MM.1S (cell line): ENCODE data around the gene ARAP3.
A peak's percentile ranks its signal among the peaks of the same experiment; 100 is the strongest.

Experiments used
- DNase-seq: peaks from one replicate; pipeline ENCODE4 v3.0.0-alpha.2; 2015
- H2AFZ ChIP-seq: fragments of 300-600 bp; sonication (generic); 2 replicates; pipeline ENCODE4 v1.6.0; 2016; ENCODE audit warnings: antibody characterized with exemption, low read length
- H3F3A ChIP-seq: fragments of 300-600 bp; sonication (generic); 2 replicates; pipeline ENCODE4 v1.6.1; 2016; ENCODE audit warnings: mild to moderate bottlenecking, antibody characterized with exemption, low read length, moderate library complexity, mixed read lengths; ENCODE audit not compliant: insufficient read depth
- H3K27ac ChIP-seq: fragments of 300-600 bp; sonication (generic); 2 replicates; pipeline ENCODE4 v1.5.1; 2016; ENCODE audit warnings: mild to moderate bottlenecking, low read length
- H3K27me3 ChIP-seq: fragments of 300-600 bp; sonication (generic); replicated peaks from 2 replicates; pipeline ENCODE4 v1.6.0; 2016; ENCODE audit warnings: low read length; ENCODE audit not compliant: insufficient read depth
- H3K36me3 ChIP-seq: fragments of 300-600 bp; sonication (generic); replicated peaks from 2 replicates; pipeline ENCODE4 v1.6.1; 2016; ENCODE audit warnings: mild to moderate bottlenecking, low read length, mixed read lengths; ENCODE audit not compliant: insufficient read depth
- H3K4me1 ChIP-seq: fragments of 300-600 bp; sonication (generic); 2 replicates; pipeline ENCODE4 v1.6.1; 2016; ENCODE audit warnings: low read length, mixed read lengths
- H3K4me2 ChIP-seq: fragments of 300-600 bp; sonication (generic); 2 replicates; pipeline ENCODE4 v1.6.0; 2016; ENCODE audit warnings: low read depth, low read length
- H3K4me3 ChIP-seq: fragments of 300-600 bp; sonication (generic); 2 replicates; pipeline ENCODE4 v1.5.1; 2016; ENCODE audit warnings: low read length, mixed read lengths
- H3K79me2 ChIP-seq: fragments of 300-600 bp; sonication (generic); 2 replicates; pipeline ENCODE4 v1.6.1; 2016; ENCODE audit warnings: mixed run types, low read length, mixed read lengths
- H3K9ac ChIP-seq: fragments of 300-600 bp; sonication (generic); 2 replicates; pipeline ENCODE4 v1.6.1; 2016; ENCODE audit warnings: low read length, mixed read lengths
- H3K9me2 ChIP-seq: fragments of 300-600 bp; sonication (generic); replicated peaks from 2 replicates; pipeline ENCODE4 v1.6.1; 2016; ENCODE audit warnings: mild to moderate bottlenecking, low read length, mixed read lengths; ENCODE audit not compliant: insufficient read depth
- H3K9me3 ChIP-seq: fragments of 300-600 bp; sonication (generic); replicated peaks from 2 replicates; pipeline ENCODE4 v1.6.1; 2016; ENCODE audit warnings: mild to moderate bottlenecking, low read length, mixed read lengths; ENCODE audit not compliant: insufficient read depth
- H4K20me1 ChIP-seq: fragments of 300-600 bp; sonication (generic); 2 replicates; pipeline ENCODE4 v1.6.1; 2016; ENCODE audit warnings: mild to moderate bottlenecking, low read length, moderate library complexity, mixed read lengths; ENCODE audit not compliant: insufficient read depth
- CTCF ChIP-seq: fragments of 300-600 bp; sonication (generic); IDR thresholded peaks from 2 replicates; pipeline ENCODE4 v1.5.1; 2016; ENCODE audit warnings: antibody characterized with exemption, low read length, mixed read lengths
- EZH2 ChIP-seq: fragments of 300-600 bp; sonication (generic); optimal IDR thresholded peaks from 2 replicates; pipeline ENCODE3; 2017; ENCODE audit warnings: low read depth, mild to moderate bottlenecking, antibody characterized with exemption, low read length, mixed read lengths
- EZH2phosphoT487 ChIP-seq: fragments of 300-600 bp; sonication (generic); IDR thresholded peaks from 2 replicates; pipeline ENCODE4 v1.6.1; 2018; ENCODE audit warnings: antibody characterized with exemption, low read length

The ARAP3 gene

GRCh38 chr5:141618804-141619554, 63.1 kb downstream of the ARAP3 start, which contains the start of gene DIAPH1:
Gene DIAPH1, minus strand, starts transcription at chr5:141619000. Its CDS starts 86 bp downstream, at chr5:141618914.
- Histone ChIP-seq H3K9me2 (no peaks in the 10 kb centered on the region), H3K4me3 (peak within 1 kb of the TSS; percentile 85), H3F3A (peaks cover 38% of the 10 kb centered on the region), H4K20me1 (no peaks in the 10 kb centered on the region; the same call in 1 of the 2 replicates), H3K27ac (peak within 1 kb of the TSS; percentile 60), H2AFZ (peak within 1 kb of the TSS; percentile 69), H3K36me3 (0 out of 2 replicates have a peak, but pooled peaks cover 3% of the 10 kb centered on the region), H3K9ac (peak within 1 kb of the TSS; percentile 90), H3K27me3 (no peaks in the 10 kb centered on the region), H3K79me2 (peaks cover 46% of the 10 kb centered on the region), H3K4me1 (peaks cover 31% of the 10 kb centered on the region), H3K4me2 (peak within 1 kb of the TSS; percentile 77), H3K9me3 (no peaks in the 10 kb centered on the region)
- TF ChIP-seq EZH2phosphoT487 (no peak), CTCF (peak; percentile 96)
- DNase-seq: peak; percentile 98

- Histone ChIP-seq H3K4me1 (peaks cover 23% of the 10 kb centered on the region), H3K27ac (peak overlapping the region; percentile 60), H3K9me3 (no peaks in the 10 kb centered on the region), H4K20me1 (no peaks in the 10 kb centered on the region; the same call in 1 of the 2 replicates), H3K9ac (peak overlapping the region; percentile 90), H3K4me3 (peak overlapping the region; percentile 85), H3K27me3 (no peaks in the 10 kb centered on the region), H3F3A (peaks cover 31% of the 10 kb centered on the region), H2AFZ (peak overlapping the region; percentile 61), H3K4me2 (peak overlapping the region; percentile 77), H3K36me3 (0 out of 2 replicates have a peak, but pooled peaks cover 3% of the 10 kb centered on the region), H3K9me2 (no peaks in the 10 kb centered on the region), H3K79me2 (peaks cover 54% of the 10 kb centered on the region)
- DNase-seq: peak; percentile 53
- no peak for TF ChIP-seq EZH2phosphoT487
- TF ChIP-seq CTCF: no peak
- TF ChIP-seq EZH2: no peak
Measured at GRCh38 chr5:141618030-141618803, 63.8 kb downstream of the ARAP3 start.

GRCh38 chr5:141617682-141618029, 64.4 kb downstream of the ARAP3 start:
- no peak overlapping the region for H2AFZ ChIP-seq
- DNase-seq: peak; percentile 21
- H3K4me1 ChIP-seq: peaks cover 18% of the 10 kb centered on the region
- H3K79me2 ChIP-seq: peaks cover 59% of the 10 kb centered on the region
- H3K9ac ChIP-seq: peak overlapping the region; percentile 90
- peak overlapping the region; percentile 77 for H3K4me2 ChIP-seq
- H3K9me3 ChIP-seq: no peaks in the 10 kb centered on the region
- H3K27me3 ChIP-seq: no peaks in the 10 kb centered on the region
- H3F3A ChIP-seq: peaks cover 25% of the 10 kb centered on the region
- H3K36me3 ChIP-seq: 0 out of 2 replicates have a peak, but pooled peaks cover 3% of the 10 kb centered on the region
- no peaks in the 10 kb centered on the region for H3K9me2 ChIP-seq
- no peaks in the 10 kb centered on the region; the same call in 1 of the 2 replicates for H4K20me1 ChIP-seq
- H3K27ac ChIP-seq: peak overlapping the region; percentile 60; the same call in 1 of the 2 replicates
- TF ChIP-seq CTCF (no peak), EZH2phosphoT487 (no peak), EZH2 (no peak)
- peak overlapping the region; percentile 85 for H3K4me3 ChIP-seq
